Measurements from ENCODE around the gene DET1.
A peak's percentile ranks its signal among the peaks of the same experiment; 100 is the strongest.

DET1 gene

DNA sequence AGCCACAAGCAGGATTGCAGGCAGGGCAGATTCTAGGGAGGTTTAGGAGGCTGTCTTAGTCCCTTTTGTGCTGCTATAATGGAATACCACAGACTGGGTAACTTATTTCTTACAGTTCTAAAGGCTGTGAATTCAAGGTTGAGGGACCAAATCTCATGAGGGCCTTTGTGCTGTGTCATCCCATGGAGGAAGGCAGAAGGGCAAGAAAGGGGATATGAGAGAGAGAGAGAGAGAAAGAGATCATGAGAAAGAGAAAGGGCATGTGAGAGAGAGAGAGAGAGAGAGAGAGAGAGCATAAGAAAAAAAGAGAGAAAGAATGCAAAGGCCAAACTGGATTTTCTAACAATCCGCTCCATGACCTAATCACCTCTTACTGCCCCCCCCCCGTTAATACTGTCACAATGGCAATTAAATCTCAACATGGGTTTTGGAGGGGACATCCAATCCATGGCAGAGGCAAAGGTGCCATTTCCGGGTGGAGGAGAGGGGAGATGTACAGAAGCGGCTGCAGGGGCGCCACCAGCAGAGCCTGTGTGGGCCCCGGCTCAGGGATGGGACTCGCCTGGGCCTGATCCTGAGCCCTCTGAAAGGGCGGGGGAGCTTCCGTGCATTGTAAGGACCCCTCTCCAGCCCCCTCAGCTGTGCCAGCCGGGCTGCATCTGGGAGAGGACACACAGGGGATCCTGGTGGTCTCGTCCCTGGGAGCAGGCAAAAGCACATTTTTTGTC lies 58.5 kb downstream of the DET1 start:
- H3K27ac ChIP-seq: no peak overlapping the region
- TF ChIP-seq, protein P1, sequence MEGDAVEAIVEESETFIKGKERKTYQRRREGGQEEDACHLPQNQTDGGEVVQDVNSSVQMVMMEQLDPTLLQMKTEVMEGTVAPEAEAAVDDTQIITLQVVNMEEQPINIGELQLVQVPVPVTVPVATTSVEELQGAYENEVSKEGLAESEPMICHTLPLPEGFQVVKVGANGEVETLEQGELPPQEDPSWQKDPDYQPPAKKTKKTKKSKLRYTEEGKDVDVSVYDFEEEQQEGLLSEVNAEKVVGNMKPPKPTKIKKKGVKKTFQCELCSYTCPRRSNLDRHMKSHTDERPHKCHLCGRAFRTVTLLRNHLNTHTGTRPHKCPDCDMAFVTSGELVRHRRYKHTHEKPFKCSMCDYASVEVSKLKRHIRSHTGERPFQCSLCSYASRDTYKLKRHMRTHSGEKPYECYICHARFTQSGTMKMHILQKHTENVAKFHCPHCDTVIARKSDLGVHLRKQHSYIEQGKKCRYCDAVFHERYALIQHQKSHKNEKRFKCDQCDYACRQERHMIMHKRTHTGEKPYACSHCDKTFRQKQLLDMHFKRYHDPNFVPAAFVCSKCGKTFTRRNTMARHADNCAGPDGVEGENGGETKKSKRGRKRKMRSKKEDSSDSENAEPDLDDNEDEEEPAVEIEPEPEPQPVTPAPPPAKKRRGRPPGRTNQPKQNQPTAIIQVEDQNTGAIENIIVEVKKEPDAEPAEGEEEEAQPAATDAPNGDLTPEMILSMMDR (conservative IDR thresholded peaks at IDR 0.05): no peak

DNA sequence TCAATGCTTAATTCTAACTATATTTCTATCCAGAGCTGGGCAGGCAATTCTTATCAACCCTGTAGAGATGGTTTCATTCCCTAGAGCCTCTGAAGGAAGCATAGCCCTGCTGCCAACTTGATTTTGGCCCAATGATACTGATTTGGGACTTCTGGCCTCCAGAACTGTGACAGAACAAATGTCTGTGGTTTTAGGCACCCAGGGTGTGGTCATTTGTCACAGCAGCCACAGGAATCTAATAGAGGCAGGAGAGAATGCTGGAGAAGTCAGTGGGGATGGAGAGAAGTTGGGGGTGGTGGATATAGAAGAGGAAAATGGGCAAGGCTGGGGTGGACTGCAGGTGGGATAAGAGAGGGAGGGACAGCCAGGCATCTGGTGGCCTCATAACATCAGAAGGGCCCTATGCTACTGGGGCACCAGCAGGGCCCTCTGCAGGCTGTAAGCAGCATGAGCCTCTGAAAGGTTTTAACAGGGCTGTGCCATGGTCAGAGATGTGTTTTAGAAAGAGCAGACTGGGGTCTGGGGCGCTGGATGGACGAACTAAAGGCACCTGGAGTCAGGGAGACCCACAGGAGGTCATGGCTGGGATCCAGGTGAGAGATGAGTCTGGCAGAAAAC lies 59.2 kb downstream of the DET1 start:
- TF ChIP-seq, protein P1 (conservative IDR thresholded peaks at IDR 0.05): no peak
- no peak overlapping the region for H3K27ac ChIP-seq

DNA sequence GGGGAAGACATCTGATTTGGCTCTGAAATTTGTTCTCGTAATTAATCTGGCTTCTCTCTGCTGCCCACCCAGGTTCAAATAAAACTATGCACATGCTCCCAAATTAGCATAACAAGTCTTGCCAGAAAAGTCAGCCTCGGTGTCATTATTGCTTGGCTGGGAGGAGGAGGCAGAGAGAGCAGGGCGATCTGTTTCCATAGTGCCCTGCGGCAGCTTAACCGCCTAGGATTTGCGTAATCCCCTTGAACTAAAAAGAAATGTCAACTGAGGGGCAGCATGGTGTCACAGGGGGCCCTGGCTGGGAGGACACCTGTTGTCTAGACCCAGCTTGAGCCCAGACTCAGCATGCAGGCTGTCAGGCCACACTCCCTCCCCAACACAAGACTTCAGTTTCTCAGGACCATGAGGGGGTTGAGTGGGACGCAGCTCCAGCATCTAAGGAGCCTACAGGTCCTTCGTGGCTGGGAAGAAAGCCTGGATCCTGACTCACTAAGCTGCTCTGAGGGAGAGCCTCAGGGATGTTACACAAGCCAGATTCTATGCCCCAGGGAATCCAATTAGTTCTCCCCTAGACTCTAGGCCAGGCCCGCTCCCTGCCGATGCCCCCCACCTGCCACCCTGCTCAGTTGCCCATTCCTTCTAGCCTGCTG lies 61.7 kb downstream of the DET1 start:
- TF ChIP-seq, protein P1 (conservative IDR thresholded peaks at IDR 0.05): no peak
- no peak overlapping the region for H3K27ac ChIP-seq

DNA sequence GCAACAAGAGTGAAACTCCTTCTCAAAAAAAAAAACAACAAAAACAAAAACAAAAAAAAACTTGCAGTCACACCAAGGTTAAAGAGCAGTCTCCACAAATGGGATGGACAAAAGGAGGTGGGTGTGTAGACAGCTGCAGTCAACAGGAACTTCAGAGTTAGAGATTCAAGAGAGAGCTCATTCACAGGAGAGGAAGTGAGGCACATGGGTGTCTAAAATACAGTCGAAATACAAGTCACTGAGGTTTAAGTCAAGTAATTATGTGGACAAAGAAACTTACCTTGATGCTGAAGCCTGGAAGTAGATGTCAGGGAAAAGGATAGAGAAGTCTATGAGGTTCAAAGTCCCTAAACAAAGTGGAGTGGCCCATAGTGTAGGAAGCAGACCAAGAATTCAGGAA lies 64.2 kb downstream of the DET1 start:
- no peak overlapping the region for H3K27ac ChIP-seq
- TF ChIP-seq, protein P1 (conservative IDR thresholded peaks at IDR 0.05): no peak

DNA sequence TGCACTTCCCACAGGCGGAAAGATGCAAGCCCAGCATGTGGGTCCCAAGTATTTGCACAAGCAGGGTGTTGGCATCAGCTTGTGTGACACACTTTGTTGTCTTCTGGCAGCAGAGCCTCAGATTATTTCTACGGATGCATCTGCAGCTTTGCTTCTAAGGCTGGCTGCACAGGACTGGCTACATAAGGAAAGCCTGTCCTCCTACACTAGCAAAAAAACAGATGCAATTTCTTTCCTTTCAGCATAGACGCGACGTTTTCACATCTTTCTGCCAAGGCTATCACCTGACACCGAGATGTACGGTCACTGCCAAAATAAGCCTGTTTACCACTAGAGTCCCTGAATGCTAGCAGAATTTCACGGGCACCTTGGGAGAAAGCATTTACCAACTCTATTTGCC lies 65.5 kb downstream of the DET1 start:
- TF ChIP-seq, protein P1 (conservative IDR thresholded peaks at IDR 0.05): no peak
- peak overlapping the region; percentile 35; the same call in 1 of the 2 replicates for H3K27ac ChIP-seq

DNA sequence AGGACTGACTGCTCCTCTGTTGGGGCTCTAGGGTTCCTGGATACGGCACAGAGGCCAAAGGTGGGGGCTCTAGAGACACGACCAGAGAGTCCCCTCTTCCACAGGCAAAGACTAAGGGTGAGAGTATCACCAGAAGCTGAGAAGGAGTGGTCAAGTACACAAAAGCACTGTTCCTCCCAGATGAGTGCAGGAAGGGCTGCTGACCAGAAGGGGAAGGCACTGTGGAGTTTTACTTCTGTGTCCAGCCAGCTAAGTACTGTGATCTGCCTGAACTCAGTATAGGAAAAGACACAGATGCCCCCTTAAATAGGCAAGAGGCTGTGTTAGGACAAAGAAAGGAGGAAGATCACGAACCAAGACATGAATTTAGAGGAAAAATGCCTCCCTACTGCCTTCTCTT lies 67.3 kb downstream of the DET1 start:
- H3K27ac ChIP-seq: no peak overlapping the region
- TF ChIP-seq, protein P1 (conservative IDR thresholded peaks at IDR 0.05): no peak

DNA sequence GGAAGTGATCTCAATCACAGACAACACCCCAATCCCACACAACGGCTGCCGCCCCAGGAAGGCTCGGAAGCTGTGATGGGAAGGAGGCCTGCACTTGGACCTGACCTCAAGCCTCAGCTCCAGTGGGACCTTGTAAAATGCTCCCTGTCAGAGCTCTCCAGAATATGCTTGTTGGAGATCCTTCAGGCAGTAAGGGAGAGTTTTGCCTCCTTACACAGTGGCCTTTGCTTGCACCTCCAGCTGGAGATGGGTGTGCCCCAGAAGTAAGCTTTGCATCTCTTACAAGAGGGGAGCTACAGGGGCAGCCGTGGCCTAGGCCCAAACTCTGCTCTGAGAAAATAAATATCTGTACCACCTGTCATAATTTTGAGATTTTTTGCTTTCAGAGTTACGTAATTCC lies 68.6 kb downstream of the DET1 start:
- H3K27ac ChIP-seq: no peak overlapping the region
- TF ChIP-seq, protein P1 (conservative IDR thresholded peaks at IDR 0.05): no peak
